Fibroblast of gingiva (primary cell): ENCODE data around the gene ANKS1B.
"Not testable (repeated sequence)": the region's sequence is repeated elsewhere in the genome, so short reads cannot be mapped to it uniquely, and the experiment has no call there.

ENCODE experiments used
- DNase-seq: peaks from one replicate; pipeline ENCODE4 v3.0.0-alpha.2; 2011; ENCODE audit warnings: low read depth

ANKS1B gene

DNA sequence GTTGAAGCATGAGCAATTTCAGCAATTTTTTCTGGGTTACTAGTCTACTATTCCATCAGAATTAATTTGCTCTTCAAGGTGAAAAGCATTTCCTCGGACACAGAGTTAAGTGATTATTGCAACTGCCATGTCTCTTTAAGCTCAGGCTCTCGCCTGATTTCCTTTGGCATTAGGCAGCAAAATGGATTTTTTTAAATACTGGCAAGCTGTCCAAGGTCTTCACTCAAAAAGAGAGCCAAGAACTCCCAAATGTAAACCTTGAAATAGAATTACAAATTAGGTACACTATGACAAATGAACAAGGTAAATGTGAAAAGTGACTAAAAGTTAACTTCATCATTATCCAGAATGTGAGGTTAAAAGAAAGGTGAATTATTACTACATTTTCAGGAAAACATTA, 225.3 kb downstream of the ANKS1B start:
- no peak for DNase-seq

DNA sequence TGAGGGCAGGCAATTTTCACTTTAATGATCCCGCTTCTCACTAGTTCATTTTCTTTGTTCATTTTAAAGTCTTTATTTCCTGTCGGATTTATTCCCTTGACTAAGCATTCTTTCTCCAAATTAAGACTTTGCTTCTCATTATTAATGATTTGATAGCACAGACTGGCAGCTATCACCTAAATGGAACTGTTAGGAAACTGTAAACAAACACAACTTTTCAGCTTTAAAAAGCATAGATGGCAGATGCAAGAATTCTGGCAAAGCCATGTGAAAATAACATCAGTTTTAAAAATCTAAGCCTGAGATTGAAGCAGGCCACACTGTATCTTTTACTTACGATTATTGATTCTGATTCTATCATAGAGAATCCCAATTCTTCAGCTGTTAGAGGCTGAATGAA, 225.7 kb downstream of the ANKS1B start:
- DNase-seq: no peak

DNA sequence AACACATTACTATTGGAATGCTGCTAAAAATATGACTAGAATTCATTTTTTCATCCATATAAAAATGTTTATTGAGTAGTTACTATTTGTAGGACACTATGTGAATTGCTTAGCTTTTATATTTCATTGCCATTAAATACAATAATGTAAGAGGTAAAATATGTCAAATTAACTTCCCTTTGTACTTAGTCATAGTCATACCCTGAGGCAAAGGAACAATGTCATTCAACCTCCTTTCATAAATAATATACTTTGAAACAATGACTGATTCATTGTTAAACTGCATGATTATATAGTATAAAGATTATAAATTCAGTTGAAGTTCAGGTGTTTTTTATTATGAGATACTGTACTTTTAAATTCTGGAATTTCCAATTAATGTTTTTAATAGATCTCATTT, 232.0 kb downstream of the ANKS1B start:
- DNase-seq: no peak

DNA sequence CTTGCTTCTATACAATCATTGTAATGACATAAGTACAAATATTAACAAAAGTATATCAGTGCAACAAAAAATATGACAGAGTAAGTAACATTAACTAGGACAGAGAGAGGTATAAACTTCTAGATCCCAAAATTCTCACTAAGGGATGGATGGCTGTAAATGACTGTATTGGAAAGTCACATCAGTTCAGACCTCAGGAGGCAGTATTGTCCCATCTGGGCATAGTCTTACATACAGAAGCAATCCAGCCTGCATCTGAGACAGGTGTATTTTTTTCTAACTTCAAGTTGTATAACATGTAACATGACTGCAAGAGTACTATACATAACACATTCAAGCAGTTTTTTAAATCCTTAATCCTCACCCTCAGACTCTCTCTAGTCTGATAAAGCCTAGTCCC, 238.2 kb downstream of the ANKS1B start:
- DNase-seq: no peak

GRCh38 chr12:99745895-99746294, 238.8 kb downstream of the ANKS1B start:
- no peak for DNase-seq

DNA sequence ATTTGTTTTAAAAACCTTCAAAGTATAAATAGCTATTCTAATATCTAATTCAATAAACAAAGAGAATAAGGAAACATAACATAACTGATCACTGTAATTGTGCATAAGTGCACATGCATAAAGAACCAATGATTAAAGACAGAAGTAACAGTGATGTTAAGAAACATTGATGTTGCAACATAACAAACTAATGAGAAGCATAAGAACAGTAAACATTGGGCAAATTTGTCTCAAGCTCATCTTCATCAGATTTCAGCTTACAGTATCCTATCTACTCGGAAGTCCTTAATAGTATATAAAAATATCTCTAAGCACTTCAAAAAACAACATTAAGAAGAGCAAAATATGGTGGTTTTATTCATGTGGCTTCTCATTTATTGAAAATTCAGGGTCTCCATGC, 239.6 kb downstream of the ANKS1B start:
- DNase-seq: peak; percentile 56

DNA sequence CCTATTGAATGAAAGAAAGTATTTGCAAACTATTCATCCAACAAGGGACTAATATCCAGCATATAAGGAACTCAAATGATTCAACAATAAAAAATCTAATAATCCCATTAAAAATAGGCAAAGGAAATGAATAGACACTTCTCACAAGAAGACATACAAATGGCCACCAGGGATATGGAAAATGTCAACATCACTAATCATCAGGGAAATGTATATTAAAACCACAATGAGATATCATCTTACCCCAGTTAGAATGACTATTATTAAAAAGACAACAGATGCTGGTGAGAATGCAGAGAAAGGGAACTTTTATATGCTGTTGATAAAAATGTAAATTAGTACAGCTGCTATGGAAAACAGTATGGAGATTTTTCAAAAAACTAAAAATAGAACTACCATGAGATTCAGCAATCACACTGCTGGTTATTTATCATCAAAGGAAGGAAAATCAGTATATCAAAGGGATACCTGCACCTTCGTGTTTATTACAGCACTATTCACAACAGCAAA, 247.9 kb downstream of the ANKS1B start:
- DNase-seq: no peak

- no peak for DNase-seq
Measured at GRCh38 chr12:99732131-99732530, 252.6 kb downstream of the ANKS1B start.

- no peak for DNase-seq
Measured at GRCh38 chr12:99722690-99723486, 261.8 kb downstream of the ANKS1B start.

- no peak for DNase-seq
Measured at GRCh38 chr12:99721715-99722275, 262.9 kb downstream of the ANKS1B start.

DNA sequence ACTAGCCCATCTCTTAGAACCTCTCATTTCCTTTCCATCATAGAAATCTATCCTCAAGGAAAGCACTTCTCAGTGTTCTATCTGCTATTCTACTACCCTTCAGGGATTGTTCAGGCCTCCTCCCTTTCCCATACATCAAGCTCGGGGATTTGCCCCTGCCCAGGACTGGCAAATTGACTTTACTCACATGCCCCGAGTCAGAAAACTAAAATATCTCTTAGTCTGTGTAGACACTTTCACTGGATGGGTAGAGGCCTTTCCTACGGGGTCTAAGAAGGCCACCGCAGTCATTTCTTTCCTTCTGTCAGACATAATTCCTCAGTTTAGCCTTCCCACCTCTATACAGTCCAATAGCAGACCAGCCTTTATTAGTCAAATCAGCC, 264.7 kb downstream of the ANKS1B start:
- not testable (repeated sequence) for DNase-seq

DNA sequence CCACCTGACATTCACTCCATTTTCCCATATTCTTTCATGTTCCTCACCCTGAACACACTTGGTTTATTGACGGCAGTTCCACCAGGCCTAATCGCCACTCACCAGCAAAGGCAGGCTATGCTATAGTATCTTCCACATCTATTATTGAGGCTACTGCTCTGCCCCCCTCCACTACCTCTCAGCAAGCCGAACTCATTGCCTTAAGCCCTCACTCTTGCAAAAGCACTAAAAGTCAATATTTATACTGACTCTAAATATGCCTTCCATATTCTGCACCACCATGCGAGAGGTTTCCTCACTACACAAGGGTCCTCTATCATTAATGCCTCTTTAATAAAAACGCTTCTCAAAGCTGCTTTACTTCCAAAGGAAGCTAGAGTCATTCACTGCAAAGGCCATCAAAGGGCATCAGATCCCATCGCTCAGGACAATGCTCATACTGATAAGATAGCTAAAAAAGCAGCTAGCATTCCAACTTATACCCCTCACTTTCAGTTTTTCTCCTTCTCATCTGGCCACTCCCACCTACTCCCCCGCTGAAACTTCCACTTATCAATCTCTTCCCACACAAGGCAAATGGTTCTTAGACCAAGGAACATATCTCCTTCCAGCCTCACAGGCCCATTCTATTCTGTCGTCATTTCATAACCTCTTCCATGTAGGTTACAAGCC, 265.2 kb downstream of the ANKS1B start:
- not testable (repeated sequence) for DNase-seq

GRCh38 chr12:99715841-99716510, 268.8 kb downstream of the ANKS1B start:
- not testable (repeated sequence) for DNase-seq

- DNase-seq: not testable (repeated sequence)
Measured at GRCh38 chr12:99714921-99715320, 269.8 kb downstream of the ANKS1B start.

DNA sequence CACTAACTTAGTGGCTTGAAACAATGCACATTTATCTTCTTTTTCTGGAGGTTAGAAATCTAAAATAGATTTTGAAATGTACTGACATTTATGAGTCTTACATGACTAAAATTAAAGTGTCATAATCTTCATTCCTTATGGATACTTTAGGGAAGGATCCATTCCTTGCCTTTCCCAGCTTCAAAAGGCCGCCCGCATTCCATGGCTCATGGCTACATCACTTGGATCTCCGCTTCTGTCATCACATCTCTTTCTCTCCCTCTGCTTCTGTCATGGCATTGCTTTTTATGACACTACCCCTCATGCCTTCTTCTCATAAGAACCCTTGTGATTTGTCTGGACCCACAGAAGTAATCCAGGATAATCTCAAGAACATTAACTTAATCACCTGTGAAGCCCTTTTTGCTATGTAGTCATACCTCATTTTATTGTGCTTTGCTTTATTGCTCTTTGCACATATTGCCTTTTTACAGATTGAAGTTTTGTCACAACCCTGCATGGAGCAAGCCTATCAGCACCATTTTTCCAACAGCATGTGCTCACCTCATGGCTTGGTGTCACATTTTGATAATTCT, 270.7 kb downstream of the ANKS1B start:
- no peak for DNase-seq

- DNase-seq: no peak
Measured at GRCh38 chr12:99712281-99712680, 272.5 kb downstream of the ANKS1B start.

- no peak for DNase-seq
Measured at GRCh38 chr12:99711246-99711645, 273.5 kb downstream of the ANKS1B start.

- no peak for DNase-seq
Measured at GRCh38 chr12:99709619-99710018, 275.1 kb downstream of the ANKS1B start.

GRCh38 chr12:99709116-99709515, 275.6 kb downstream of the ANKS1B start:
- DNase-seq: no peak

DNA sequence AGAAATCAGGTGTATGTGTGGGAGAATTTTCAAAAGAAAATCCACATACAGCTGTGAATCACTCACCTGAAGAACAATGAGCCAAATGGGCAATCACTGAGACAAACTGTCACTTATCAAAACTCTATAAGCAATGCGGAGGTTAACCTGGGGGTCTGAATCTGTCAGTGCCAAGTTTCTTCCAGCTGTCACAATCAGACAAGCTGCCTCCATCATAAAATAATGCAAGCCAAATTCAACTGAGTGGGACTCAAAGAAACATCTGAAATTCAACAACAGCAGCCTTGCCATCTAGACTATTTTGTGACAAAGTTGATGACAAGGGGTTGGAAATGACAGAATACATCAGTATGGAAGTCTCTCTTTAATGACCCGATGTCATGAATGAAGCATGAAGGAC, 276.9 kb downstream of the ANKS1B start:
- DNase-seq: no peak

DNA sequence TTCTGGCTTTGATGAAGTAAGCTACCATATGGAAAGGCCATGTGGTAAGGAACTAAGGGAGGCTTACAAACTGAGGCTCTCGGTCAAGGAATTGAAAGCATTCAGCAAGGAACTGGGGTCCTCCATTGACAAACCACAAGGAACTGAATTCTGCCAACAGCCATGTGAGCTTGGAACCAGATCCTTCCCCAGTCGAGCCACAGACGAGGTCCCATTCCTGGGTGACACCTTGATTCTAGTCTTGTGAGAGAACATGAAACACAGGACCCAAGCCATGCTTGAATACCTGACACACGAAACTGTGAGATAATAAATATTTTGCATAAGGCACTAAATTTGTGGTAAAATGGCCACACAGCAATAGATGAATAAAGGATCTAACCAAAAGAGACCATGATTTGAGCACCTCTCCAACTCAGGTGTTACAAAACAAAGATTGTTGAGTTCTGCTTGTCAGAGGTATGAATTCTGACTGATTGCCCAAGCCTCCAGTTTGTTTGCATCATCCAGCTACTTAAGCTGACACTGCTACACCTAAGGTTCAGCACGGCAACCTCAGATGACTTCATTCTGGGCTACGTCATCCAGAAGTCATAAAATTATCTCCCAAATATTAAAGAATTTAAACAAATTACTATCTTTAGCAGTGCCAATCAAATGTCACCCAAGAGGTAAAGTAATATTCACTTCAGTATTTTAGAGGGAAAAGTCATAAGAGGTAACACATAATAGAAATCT, 277.8 kb downstream of the ANKS1B start:
- no peak for DNase-seq

DNA sequence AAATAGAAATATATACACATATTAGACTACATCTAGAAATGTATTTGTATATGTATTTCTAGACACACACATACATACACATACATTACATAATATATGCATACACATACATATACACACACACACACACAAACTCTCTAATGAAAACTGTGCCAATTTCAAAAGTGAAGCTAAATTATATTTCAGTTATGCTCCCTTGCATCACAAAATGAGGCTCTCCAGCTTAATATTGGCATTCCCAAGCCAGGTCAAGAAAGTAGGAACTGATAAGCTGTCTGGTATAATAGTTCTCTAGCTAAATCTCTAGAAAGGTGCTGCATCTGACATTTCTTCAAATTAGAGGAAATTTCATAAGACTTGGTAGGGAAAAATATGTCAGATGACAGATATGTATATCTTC, 280.3 kb downstream of the ANKS1B start:
- no peak for DNase-seq
